Kidney epithelial cell (primary cell): ENCODE data around the gene FBLN2. TPM values are rescaled to one million over a fixed set of nuclear protein-coding genes. Genes with fewer than 3 reads are reported as not detected.
A peak's percentile ranks its signal among the peaks of the same experiment; 100 is the strongest.

Experiments used
- DNase-seq: peaks from one replicate; pipeline ENCODE4 v3.0.0-alpha.2; 2010; ENCODE audit warnings: low read depth
- H3K27me3 ChIP-seq: 2 replicates; pipeline ENCODE4 v1.6.0; 2011; ENCODE audit warnings: low read length; ENCODE audit not compliant: control insufficient read depth, insufficient read depth
- H3K36me3 ChIP-seq: 2 replicates; pipeline ENCODE4 v1.5.1; 2011; ENCODE audit warnings: low read length; ENCODE audit not compliant: control insufficient read depth, insufficient read depth
- H3K4me3 ChIP-seq: 2 replicates; pipeline ENCODE4 v1.5.1; 2011; ENCODE audit warnings: low read depth, mild to moderate bottlenecking, control low read depth, low read length
- CTCF ChIP-seq: IDR thresholded peaks from 2 replicates; pipeline ENCODE4 v1.5.1; 2011; ENCODE audit warnings: mild to moderate bottlenecking, moderate library complexity, low read length, control low read depth, inconsistent platforms; ENCODE audit not compliant: insufficient read depth, poor library complexity, severe bottlenecking
- total RNA-seq: library from RNA; depleted of rRNA; stranded (reverse); fragments of >200 nt; gene quantifications from 2 replicates; pipeline ENCODE4 v1.2.3, GENCODE V29; 2015

The FBLN2 gene
- total RNA-seq, 1 donor from 2014 or later = 6.7 TPM

DNA sequence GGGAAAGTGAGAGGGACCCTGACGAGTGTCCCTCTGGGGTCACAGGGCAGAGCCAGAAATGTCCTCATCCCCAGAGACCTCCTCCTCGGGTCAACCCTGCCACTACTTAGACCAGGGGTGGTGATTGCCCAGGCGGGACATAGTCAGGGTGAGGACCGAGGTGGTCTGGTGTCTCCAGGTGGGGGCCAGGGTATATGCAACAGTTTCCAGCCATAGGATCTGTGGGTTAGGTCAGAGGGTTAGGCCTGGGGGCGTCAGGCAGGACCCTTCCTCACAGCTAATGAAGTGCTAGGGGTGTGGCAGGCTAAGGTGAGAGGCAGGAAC is 22.3 kb upstream of the FBLN2 start:
- Histone ChIP-seq H3K27me3 (peaks cover 4% of the 10 kb centered on the region), H3K4me3 (no peak overlapping the region), H3K36me3 (no peaks in the 10 kb centered on the region)
- no peak for TF ChIP-seq CTCF
- DNase-seq = no peak

DNA sequence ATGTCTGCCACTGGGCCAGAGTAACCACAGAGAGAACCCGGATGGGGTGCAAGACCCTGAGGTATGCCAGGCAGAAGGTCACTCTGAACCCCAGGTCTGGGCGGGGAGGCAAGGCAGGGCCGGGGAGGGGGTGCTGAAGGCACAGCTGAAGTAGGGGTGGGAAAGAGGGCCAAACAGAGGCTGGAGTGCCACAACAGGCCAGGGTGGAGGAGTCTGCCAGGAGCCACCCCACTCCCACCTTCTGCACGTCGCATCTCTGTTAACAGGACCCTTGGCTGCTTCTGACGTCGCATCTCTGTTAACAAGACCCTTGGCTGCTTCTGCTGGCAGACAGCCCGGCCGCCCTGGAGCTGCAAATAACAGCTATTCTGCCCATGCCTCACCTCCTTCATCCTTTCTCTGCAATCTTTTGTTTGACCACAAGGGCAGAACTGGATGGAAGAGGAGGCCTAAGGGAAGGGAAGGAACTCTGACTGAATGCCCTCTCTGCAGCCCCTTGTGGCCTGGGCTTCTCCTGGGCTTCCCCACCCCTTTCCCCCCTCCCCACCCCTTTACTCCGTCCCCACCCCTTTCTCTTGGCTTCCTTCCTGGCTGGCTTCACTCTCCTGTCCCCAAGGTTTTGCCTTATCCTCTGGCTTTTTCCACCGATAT is 20.6 kb upstream of the FBLN2 start:
- Histone ChIP-seq H3K4me3 (no peak overlapping the region), H3K27me3 (peaks cover 7% of the 10 kb centered on the region), H3K36me3 (no peaks in the 10 kb centered on the region)
- DNase-seq = no peak
- peak; percentile 29 for TF ChIP-seq CTCF

DNA sequence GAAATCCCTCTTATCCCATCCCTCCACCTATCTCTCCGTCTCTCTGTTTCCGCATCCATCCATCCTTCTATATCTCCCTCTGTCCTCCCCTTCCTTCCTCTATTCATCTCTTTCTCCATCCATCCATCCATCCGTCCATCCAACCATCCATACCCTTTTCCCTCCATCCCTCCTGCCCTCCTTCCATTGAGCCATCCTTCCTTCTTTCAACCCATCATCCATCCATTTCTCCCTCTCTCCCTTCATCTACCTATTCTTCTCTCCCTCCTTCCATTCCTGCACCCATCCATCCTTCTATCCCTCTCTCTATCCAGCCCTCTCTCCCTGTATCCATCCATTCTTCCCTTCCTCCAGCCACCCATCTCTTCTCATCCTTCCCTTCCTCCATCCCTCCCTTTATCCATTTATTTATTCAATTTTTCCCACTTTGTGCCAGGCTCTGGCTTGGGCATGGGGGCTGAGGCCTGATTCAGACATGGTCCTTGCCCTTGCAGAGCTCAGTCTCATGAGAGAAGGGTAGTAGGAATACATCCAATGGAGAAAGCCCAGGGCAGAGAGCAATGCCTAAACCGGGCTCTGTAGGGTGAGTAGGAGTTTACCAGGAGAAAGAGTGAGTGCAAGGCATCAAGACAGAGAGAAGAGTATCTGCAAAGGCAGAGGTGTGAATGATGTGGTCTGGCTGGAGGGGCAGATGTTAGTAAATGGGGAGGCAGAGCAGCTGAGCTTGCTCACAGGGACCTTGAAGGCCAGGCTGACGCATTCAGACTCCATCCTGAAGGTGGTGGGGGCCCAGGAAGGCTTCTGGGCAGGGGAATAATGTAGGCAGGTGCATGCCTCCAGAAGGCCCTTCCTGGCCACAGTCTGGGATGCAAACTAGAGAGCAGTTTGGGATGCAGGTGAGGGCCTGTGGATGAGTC is 19.5 kb upstream of the FBLN2 start:
- H3K36me3 ChIP-seq = no peaks in the 10 kb centered on the region
- no peak overlapping the region for H3K4me3 ChIP-seq
- DNase-seq = no peak
- H3K27me3 ChIP-seq = peaks cover 8% of the 10 kb centered on the region
- TF ChIP-seq CTCF = no peak

DNA sequence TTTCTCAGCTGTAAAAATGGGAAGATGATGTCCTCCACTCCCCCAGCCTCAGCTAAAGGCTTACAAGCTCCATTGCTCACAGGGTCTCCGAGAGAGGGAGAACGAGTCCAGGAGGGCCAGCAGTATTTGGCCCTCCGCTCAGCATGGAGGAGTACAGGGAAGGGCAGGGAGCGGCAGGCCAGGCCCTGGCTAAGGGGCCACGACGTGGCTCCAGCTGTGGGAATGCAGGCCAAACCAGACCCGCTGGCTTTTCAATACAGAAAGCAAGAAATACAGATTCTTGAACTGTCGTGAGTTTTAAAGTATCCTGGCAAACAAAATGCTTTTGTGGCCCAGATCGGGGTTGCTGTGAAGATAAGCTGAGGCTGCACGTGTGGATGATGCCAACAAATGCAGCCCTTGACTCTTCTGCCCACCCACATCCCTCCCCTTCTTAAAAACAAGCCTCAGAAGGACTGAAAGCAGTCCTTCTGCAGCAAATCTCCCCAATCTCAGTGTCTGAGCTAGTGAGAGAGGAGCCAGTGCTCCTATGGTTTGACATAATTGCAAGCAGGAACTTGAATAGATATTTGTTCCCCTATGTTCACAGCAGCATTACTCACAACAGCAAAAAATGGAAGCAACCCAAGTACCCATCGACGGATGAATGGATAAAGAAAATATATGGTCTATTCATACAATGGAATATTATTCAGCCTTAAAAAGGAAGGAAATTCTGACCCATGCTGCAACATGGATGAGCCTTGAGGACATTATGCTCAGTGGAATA is 18.5 kb upstream of the FBLN2 start:
- TF ChIP-seq CTCF = no peak
- H3K27me3 ChIP-seq = peaks cover 8% of the 10 kb centered on the region
- no peaks in the 10 kb centered on the region for H3K36me3 ChIP-seq
- no peak overlapping the region for H3K4me3 ChIP-seq
- DNase-seq = no peak

DNA sequence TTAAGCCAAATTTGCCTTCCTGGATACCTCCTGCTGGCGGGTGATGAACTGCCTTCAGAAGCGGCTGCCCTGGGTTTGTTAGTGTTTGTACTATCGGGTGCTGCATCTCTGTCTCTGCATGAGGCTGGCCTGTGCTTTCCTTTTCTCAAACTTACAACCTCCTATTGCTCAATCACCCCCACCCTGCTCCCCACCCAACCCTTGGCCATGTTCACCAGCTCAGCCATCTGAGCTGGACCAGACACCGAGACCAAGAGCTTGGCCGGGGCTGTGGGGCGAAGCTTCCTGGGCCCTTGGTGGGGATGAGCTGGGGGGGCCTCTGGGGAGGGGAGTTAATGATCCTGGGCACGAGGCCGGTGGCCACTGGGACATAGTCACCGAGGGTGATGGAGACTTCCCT is 16.8 kb upstream of the FBLN2 start:
- no peak overlapping the region for H3K4me3 ChIP-seq
- no peak for TF ChIP-seq CTCF
- no peak for DNase-seq

More for the DNA sequence above, 16.8 kb upstream of the FBLN2 start:
- Histone ChIP-seq H3K27me3 (peaks cover 8% of the 10 kb centered on the region), H3K36me3 (no peaks in the 10 kb centered on the region)
